B cell (primary cell): ENCODE data around the gene JMJD1C.

Source experiments
- EZH2 ChIP-seq: IDR thresholded peaks from 2 replicates; pipeline ENCODE4 v1.6.1; 2012; ENCODE audit warnings: borderline replicate concordance, low read depth, mild to moderate bottlenecking, moderate library complexity, low read length; ENCODE audit not compliant: insufficient read depth, poor library complexity, severe bottlenecking
- TF ChIP-seq, protein P1 (sequence below): fragments of 200-600 bp; IDR thresholded peaks from one replicate; pipeline ENCODE4 v1.8.0; 2022; ENCODE audit warnings: antibody characterized with exemption, mild to moderate bottlenecking

DNA sequence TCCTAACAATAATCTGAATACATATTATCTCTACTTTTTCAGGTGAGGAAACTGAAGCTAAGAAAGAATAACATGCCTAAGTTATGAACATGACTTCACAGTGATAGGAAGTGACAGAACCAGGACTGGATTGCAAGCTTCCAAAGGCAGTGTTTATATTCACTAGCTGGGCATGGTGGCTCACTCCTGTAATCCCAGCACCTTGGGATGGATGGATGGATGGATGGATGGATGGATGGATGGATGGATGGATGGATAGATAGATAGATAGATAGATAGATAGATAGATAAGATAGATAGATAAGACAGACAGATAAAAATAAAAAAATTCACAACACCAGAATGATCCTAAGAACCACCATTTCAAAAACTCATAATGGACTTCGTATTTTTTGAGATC lies 18.2 kb upstream of the JMJD1C start:
- no peak for TF ChIP-seq EZH2
- TF ChIP-seq, protein P1, sequence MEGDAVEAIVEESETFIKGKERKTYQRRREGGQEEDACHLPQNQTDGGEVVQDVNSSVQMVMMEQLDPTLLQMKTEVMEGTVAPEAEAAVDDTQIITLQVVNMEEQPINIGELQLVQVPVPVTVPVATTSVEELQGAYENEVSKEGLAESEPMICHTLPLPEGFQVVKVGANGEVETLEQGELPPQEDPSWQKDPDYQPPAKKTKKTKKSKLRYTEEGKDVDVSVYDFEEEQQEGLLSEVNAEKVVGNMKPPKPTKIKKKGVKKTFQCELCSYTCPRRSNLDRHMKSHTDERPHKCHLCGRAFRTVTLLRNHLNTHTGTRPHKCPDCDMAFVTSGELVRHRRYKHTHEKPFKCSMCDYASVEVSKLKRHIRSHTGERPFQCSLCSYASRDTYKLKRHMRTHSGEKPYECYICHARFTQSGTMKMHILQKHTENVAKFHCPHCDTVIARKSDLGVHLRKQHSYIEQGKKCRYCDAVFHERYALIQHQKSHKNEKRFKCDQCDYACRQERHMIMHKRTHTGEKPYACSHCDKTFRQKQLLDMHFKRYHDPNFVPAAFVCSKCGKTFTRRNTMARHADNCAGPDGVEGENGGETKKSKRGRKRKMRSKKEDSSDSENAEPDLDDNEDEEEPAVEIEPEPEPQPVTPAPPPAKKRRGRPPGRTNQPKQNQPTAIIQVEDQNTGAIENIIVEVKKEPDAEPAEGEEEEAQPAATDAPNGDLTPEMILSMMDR, result no peak
